NK-92 (cell line): Measurements from ENCODE around the gene MED13L.

Experiments used
- DNase-seq: peaks from one replicate; lab custom pipeline; 2025; ENCODE audit not compliant: unreplicated experiment; lab: John Stamatoyannopoulos, UW

MED13L gene

DNA sequence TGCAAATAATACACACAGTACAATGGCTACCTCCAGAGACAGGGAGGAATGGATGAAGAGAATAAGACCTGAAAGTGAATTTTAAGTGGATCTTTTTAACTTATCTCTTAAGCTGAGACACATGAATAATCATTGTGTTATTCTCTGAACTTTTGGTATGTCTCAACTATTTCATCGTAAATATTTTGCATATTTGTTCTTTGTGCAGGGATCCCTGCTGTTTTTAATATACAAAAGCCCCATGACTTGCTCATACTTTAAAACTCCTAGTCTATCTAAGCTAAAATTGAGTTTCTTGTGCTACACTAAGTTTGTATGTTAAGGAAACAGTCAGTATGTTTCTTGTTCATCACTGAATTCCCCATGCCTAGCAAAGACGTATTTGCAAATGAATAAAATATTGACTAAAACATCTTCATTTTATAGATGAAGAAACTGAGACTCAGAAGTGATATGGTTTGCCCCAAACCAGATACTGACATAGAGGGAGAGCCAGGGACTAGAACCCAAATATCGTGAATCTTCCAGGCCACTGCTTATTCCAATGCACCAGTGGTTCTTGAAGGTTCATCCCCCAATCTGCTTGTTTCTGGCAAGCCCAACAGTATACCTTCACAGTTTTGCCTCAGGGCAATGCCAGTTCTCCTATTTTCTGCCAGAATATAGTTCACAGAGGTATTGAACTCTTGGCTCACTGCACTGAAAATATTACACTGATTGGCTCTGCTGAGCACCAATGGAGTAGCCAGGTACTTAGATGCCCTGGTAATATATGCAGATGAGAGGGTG is 356.9 kb downstream of the MED13L start:
- DNase-seq, result no peak

DNA sequence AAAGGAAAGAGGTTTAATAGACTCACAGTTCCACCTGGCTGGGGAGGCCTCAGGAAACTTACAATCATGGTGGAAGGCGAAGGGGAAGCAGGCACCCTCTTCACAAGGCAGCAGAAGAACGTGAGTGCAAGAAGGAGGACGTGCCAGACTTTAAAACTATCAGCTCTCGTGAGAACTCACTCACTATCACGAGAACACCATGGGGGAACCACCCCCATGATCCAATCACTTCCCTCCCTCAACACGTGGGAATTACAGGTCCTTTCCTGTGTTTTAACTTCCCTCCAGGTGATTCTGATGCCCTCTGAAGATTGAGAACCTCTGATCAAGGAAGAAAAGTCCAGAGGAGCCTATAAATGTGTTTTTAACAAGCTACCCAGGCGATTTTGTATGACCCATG is 358.7 kb downstream of the MED13L start:
- no peak for DNase-seq

DNA sequence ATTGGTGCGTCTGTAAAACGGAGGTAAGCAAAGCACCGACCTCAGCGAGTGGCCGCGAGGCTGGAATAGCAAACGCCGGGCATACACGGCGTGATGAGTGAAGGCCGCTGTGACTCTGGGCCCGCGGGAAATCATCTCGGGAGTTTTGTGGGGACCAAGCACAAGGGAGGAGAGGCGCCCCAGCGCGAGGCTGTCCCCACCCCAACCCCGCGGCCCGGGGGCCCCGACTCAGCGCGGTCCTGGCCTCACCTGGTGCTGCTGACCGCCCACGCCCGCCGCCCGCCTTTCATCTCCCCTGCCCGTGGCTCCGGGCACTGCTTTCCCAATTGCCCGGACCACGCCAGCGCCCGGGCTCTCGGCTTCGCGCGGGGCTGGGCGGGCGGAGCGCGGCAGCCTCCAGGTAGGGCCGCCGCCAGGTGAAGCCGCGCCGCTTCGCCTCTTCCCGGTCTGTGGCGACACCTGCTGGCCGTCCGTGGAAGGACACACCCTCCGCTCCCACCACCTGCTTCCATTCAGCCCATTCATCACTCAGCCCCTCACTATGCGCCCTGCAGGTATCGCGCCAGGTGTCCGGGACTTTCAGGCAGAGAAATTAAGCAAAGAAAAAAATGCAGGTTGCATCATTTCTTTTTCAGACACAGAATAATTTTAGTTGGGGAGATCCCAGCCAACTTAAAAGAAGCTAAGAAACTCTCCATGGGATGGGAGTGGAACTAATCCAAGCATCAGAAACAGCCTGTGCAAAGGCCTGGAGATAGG is 360.4 kb downstream of the MED13L start:
- no peak for DNase-seq

DNA sequence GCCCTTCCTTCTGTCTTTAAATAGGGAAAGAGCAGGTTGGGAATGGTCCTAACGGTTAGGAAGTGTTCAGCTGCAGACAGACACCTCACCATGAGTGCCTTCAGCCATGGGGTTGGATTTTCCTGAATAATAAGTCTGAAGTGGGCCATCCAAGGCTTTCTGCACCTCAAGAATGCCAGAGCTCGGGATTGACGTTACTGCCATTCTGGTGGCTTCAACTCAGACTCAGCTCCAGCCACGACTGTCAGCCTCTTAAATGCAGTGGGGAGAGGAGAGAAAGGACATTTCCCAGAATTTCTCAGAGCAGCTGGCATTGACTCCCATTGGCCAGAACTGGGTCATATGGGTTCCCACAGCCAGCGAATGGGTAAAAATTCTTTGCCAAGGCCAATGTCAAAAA is 363.4 kb downstream of the MED13L start:
- DNase-seq, result no peak

DNA sequence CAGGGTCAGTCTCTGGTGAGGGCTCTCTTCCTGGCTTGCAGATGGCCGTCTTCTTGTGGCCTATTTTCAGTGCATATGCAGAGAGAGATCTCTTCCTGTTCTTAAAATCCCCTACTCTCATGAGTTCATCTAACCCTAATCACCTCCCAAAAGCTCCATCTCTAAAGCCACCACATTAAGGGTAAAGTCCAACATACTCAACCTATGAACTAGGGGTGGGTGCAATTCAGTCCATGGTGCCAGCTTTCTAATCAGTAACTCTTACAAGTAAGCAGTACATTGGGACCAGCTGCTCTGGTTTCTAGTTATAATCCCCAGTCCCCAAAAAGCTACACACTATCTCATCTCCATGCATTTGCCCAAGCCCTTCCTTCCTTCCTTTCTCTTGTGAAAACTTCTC is 365.1 kb downstream of the MED13L start:
- no peak for DNase-seq

DNA sequence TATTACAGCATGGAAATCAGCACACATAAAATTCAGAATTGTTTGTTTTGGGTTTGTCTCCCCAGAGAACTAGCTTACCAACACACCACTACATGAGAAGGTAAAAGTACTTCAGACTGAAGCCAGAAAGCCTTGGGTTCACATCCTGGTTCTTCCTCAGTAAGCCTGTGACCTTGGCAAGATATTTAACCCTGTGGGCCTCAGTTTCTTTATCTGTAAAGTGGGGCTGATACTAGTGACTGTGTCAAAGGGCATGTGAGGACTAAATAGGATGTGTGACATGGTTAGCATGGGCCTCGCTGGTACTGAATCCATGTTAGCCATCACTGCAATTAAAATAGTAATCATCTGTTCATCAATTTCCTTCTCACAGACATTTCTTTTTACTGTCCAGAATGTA is 366.1 kb downstream of the MED13L start:
- no peak for DNase-seq

DNA sequence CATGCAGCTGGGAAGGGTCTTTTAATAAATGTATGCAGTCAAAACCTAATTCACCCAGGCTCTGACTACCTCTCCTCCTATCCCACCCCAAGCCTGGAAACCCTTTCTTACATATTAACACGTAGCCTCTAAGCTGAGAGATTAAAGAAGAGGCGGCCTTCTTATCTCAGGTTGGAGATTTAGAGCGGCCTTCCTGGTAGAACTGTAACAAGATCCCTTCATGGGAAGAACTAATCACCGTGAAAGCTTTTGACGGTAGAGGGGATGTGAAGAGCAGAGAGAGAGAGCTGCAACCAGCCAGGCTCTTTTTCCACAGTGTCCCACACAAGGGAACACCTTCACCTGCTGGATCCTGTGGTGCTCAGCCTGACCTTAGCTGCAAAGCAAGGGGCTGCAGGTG is 367.4 kb downstream of the MED13L start:
- no peak for DNase-seq
